GM18505 (cell line): ENCODE measurements around the gene DHX16.

Source experiments
- ATAC-seq: cut with Tn5 transposase; IDR thresholded peaks from one replicate; pipeline ENCODE4 v1.9.1; 2021; ENCODE audit not compliant: unreplicated experiment
- POLR2A ChIP-seq: IDR thresholded peaks from 4 replicates; pipeline ENCODE4 v1.6.1; 2011; ENCODE audit warnings: borderline replicate concordance; ENCODE audit not compliant: insufficient read depth, insufficient read length; ENCODE audit errors: extremely low read depth

Gene DHX16

DNA sequence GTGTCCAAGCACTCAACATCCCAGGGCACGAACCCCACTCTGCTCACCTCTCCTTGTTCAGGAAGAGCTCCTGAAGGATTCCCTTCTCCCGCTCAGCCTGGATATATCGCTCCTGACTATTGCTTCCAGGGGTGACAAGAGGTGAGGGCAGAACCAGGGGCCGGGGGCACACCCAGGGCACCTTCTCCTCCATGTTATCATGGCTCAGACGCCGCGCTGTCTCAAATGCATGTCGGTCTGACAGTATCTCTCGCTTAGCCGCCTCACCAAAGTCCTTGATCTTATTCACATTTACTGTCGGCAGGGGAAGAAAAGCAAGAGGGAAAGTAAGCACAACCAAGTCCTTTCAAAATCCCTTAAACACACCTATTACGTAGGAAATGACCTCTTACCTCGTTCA lies 68.8 kb downstream of the DHX16 start:
- ATAC-seq: no peak
- no peak for TF ChIP-seq POLR2A
